Large intestine (tissue), 3 donors: ENCODE results near the gene BEST4. TPM values are rescaled to one million over a fixed set of nuclear protein-coding genes. Genes with fewer than 3 reads are reported as not detected.
"Not testable (repeated sequence)": the region's sequence is repeated elsewhere in the genome, so short reads cannot be mapped to it uniquely, and the experiment has no call there.

ENCODE experiments used
- DNase-seq, 2 donors: peaks; one replicate each; pipeline versions ENCODE4 v3.0.0 to v3.0.0-alpha.2; 2013
- H3K27ac ChIP-seq: one replicate; pipeline ENCODE4 v1.5.1; 2013; ENCODE audit warnings: low read length
- H3K27me3 ChIP-seq: 2 replicates; pipeline ENCODE4 v1.6.1; 2013; ENCODE audit warnings: low read length; ENCODE audit not compliant: control insufficient read depth, insufficient read depth
- H3K36me3 ChIP-seq: 2 replicates; pipeline ENCODE4 v1.6.1; 2013; ENCODE audit warnings: low read length; ENCODE audit not compliant: control insufficient read depth, insufficient read depth
- H3K4me1 ChIP-seq: one replicate; pipeline ENCODE4 v1.6.1; 2013; ENCODE audit warnings: low read length; ENCODE audit not compliant: control insufficient read depth, insufficient read depth
- H3K4me3 ChIP-seq: one replicate; pipeline ENCODE4 v1.5.1; 2013; ENCODE audit warnings: low read length
- H3K9me3 ChIP-seq: one replicate; pipeline ENCODE4 v1.6.1; 2013; ENCODE audit warnings: mild to moderate bottlenecking, low read depth, low read length, moderate library complexity; ENCODE audit not compliant: control insufficient read depth
- WGBS: methylation state at CpG from one replicate; pipeline ENCODE4 v1.1.5; 2013; ENCODE audit warnings: low lambda C conversion rate; ENCODE audit not compliant: insufficient coverage; 5-methylcytosine and 5-hydroxymethylcytosine counted together
- polyA plus RNA-seq: library from polyadenylated mRNA; unstranded; fragments of 120-200 nt; gene quantifications from one replicate; pipeline ENCODE4 v1.2.1, GENCODE V29; 2013

The BEST4 gene
- polyA plus RNA-seq, 1 donor, result 6.1 TPM

GRCh38 chr1:44739307-44740178 lies 48.4 kb downstream of the BEST4 start, which contains the start of gene KIF2C:
Gene KIF2C, plus strand, starts transcription at chr1:44739837. Its CDS starts 96 bp downstream, at chr1:44739933.
- peak within 1 kb of the TSS; percentile 59 for H3K4me3 ChIP-seq
- H3K36me3 ChIP-seq, result peaks cover 4% of the 10 kb centered on the region
- peak within 1 kb of the TSS; percentile 79 for H3K27ac ChIP-seq
- no CpG with 5 or more reads among the region's 57 CpGs for WGBS
- H3K9me3 ChIP-seq, result peaks cover 9% of the 10 kb centered on the region
- H3K27me3 ChIP-seq, result no peaks in the 10 kb centered on the region
- peak; percentile 98 for DNase-seq
- H3K4me1 ChIP-seq, result peaks cover 5% of the 10 kb centered on the region

- not testable (repeated sequence) for DNase-seq, H3K27me3 ChIP-seq, H3K36me3 ChIP-seq, H3K9me3 ChIP-seq, H3K4me1 ChIP-seq
- Histone ChIP-seq H3K4me3 (peak overlapping the region; percentile 59), H3K27ac (peak overlapping the region; percentile 79)
- WGBS, result no CpG with 5 or more reads among the region's 1 CpG
These were observed 49.0 kb downstream of the BEST4 start for GRCh38 chr1:44738953-44739306.

GRCh38 chr1:44735992-44736391 lies 52.0 kb downstream of the BEST4 start:
- H3K4me3 ChIP-seq, result no peak overlapping the region
- no peaks in the 10 kb centered on the region for H3K27me3 ChIP-seq
- no peak for DNase-seq
- H3K4me1 ChIP-seq, result peaks cover 8% of the 10 kb centered on the region
- H3K36me3 ChIP-seq, result no peaks in the 10 kb centered on the region
- WGBS, result 100% methylated on average over 1 of the region's 1 CpG
- no peak overlapping the region for H3K27ac ChIP-seq
- H3K9me3 ChIP-seq, result peaks cover 9% of the 10 kb centered on the region

- Histone ChIP-seq H3K27me3 (no peaks in the 10 kb centered on the region), H3K4me1 (peaks cover 2% of the 10 kb centered on the region), H3K27ac (no peak overlapping the region), H3K4me3 (no peak overlapping the region), H3K9me3 (peaks cover 9% of the 10 kb centered on the region), H3K36me3 (no peaks in the 10 kb centered on the region)
- no peak for DNase-seq
- WGBS, result no CpG with 5 or more reads among the region's 1 CpG
These were observed 54.2 kb downstream of the BEST4 start for GRCh38 chr1:44733784-44734183.

Other genes starting within 250 kb of the BEST4 start
- gene TMEM53, start 113.7 kb downstream of the BEST4 start, polyA plus RNA-seq, result 14.7 TPM
- gene ARMH1, start 113.5 kb downstream of the BEST4 start, polyA plus RNA-seq, result 2.8 TPM
- not detected for gene RNU5D-1, start 57.0 kb downstream of the BEST4 start, polyA plus RNA-seq
- gene KIF2C, start 48.3 kb downstream of the BEST4 start, polyA plus RNA-seq, result 10.9 TPM
- gene RPS8, start 12.6 kb downstream of the BEST4 start, polyA plus RNA-seq, result 2,680 TPM
- 16.4 TPM for gene PLK3, start 12.2 kb upstream of the BEST4 start, polyA plus RNA-seq
- gene DYNLT4, start 19.2 kb upstream of the BEST4 start, polyA plus RNA-seq, result 0.52 TPM
- 13.0 TPM for gene BTBD19, start 20.4 kb upstream of the BEST4 start, polyA plus RNA-seq
- gene PTCH2, start 55.1 kb upstream of the BEST4 start, polyA plus RNA-seq, result 3.9 TPM
- gene EIF2B3, start 198.4 kb upstream of the BEST4 start, polyA plus RNA-seq, result 21.9 TPM
- 55.0 TPM for gene HECTD3, start 223.2 kb upstream of the BEST4 start, polyA plus RNA-seq
- 76.3 TPM for gene UROD, start 224.1 kb upstream of the BEST4 start, polyA plus RNA-seq